SK-N-SH (cell line): ENCODE measurements around the gene GC.

Experiments
- CHD2 ChIP-seq: fragments of 150-350 bp; IDR thresholded peaks from 2 replicates; pipeline ENCODE4 v1.6.1; 2018; ENCODE audit warnings: low read length; ENCODE audit not compliant: partially characterized antibody
- ELF1 ChIP-seq: IDR thresholded peaks from 2 replicates; pipeline ENCODE4 v1.4.0; 2012
- JUND ChIP-seq: IDR thresholded peaks from 2 replicates; pipeline ENCODE4 v1.4.0; 2012
- NRF1 ChIP-seq: IDR thresholded peaks from 2 replicates; pipeline ENCODE4 v1.6.1; 2012; ENCODE audit warnings: low read depth, mild to moderate bottlenecking, low read length
- POLR2AphosphoS5 ChIP-seq: IDR thresholded peaks from 2 replicates; pipeline ENCODE4 v1.6.1; 2012; ENCODE audit warnings: low read depth, low read length
- RAD21 ChIP-seq: IDR thresholded peaks from 2 replicates; pipeline ENCODE4 v1.6.1; 2012; ENCODE audit warnings: mild to moderate bottlenecking, low read length
- RXRA ChIP-seq: IDR thresholded peaks from 2 replicates; pipeline ENCODE4 v1.4.0; 2012; ENCODE audit warnings: low read depth, mild to moderate bottlenecking, borderline replicate concordance
- TF ChIP-seq, protein P1 (sequence below): fragments of 200-600 bp; sonication (generic); IDR thresholded peaks from 2 replicates; pipeline ENCODE4 v1.6.1; 2017; ENCODE audit warnings: antibody characterized with exemption, mild to moderate bottlenecking, moderate library complexity

DNA sequence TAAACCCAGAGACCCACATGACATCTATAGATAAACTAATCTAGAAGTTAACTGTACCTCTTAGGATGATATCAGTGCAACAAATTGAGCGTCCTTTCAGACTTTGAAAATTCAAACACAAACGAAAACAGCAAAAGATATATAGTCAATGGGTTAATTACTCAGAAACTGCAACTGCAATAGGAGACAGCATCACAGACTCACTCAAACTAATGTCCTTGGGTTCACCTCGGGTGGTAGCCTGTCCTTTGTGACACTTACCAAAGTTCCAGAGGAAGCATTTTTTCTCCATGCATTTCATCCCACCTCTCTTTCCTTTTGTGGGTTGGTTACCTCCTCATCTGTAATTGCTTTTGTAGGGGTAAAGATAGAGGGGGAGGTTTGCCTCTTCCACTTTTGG, 9.7 kb downstream of the GC start:
- TF ChIP-seq, protein P1, sequence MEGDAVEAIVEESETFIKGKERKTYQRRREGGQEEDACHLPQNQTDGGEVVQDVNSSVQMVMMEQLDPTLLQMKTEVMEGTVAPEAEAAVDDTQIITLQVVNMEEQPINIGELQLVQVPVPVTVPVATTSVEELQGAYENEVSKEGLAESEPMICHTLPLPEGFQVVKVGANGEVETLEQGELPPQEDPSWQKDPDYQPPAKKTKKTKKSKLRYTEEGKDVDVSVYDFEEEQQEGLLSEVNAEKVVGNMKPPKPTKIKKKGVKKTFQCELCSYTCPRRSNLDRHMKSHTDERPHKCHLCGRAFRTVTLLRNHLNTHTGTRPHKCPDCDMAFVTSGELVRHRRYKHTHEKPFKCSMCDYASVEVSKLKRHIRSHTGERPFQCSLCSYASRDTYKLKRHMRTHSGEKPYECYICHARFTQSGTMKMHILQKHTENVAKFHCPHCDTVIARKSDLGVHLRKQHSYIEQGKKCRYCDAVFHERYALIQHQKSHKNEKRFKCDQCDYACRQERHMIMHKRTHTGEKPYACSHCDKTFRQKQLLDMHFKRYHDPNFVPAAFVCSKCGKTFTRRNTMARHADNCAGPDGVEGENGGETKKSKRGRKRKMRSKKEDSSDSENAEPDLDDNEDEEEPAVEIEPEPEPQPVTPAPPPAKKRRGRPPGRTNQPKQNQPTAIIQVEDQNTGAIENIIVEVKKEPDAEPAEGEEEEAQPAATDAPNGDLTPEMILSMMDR, result no peak
- TF ChIP-seq POLR2AphosphoS5 (no peak), CHD2 (no peak), ELF1 (no peak), JUND (no peak), NRF1 (no peak), RAD21 (no peak), RXRA (no peak)
